Hepatocyte (in vitro differentiated cells): ENCODE data around the gene NAV1.

ENCODE experiments used
- CTCF ChIP-seq: fragments of 200-600 bp; sonication (generic); IDR thresholded peaks from 2 replicates; pipeline ENCODE4 v1.5.1; 2016; ENCODE audit warnings: antibody characterized with exemption, mild to moderate bottlenecking; ENCODE audit not compliant: poor library complexity
- EZH2phosphoT487 ChIP-seq: fragments of 200-600 bp; sonication (generic); IDR thresholded peaks from one replicate; pipeline ENCODE4 v1.6.1; 2018; ENCODE audit warnings: antibody characterized with exemption, mild to moderate bottlenecking, low read depth, moderate library complexity; ENCODE audit not compliant: unreplicated experiment, severe bottlenecking

- TF ChIP-seq EZH2phosphoT487, result no peak
- no peak for TF ChIP-seq CTCF
Observed at GRCh38 chr1:201568265-201568664, 29.3 kb downstream of the NAV1 start.
